Activated naive CD4-positive, alpha-beta T cell treated with anti-CD3 and anti-CD28 coated beads for 36 hours (primary cell): ENCODE data around the gene ART5. TPM values are rescaled to one million over a fixed set of nuclear protein-coding genes. Genes with fewer than 3 reads are reported as not detected.
"Not testable (repeated sequence)": the region's sequence is repeated elsewhere in the genome, so short reads cannot be mapped to it uniquely, and the experiment has no call there.

Source experiments
- CTCF ChIA-PET: fragments of 350-600 bp; sonication (Branson Sonifier 250); formaldehyde crosslinking; loops from one replicate; lab custom pipeline; 2021; ENCODE audit warnings: antibody characterized with exemption; lab: Charles Lee
- DNase-seq: peaks from one replicate; pipeline ENCODE4 v3.0.0-alpha.2; 2020
- H3K27ac Mint-ChIP-seq: one replicate; pipeline ENCODE4 v1.8.0; 2021; ENCODE audit warnings: mild to moderate bottlenecking, mixed read lengths
- H3K27me3 Mint-ChIP-seq: one replicate; pipeline ENCODE4 v1.8.0; 2021; ENCODE audit warnings: low read depth, mixed read lengths
- H3K36me3 Mint-ChIP-seq: one replicate; pipeline ENCODE4 v1.8.0; 2021; ENCODE audit warnings: low read depth, mixed read lengths
- H3K4me1 Mint-ChIP-seq: one replicate; pipeline ENCODE4 v1.8.0; 2021; ENCODE audit warnings: low read depth, mixed read lengths
- H3K4me3 Mint-ChIP-seq: one replicate; pipeline ENCODE4 v1.8.0; 2021; ENCODE audit warnings: mild to moderate bottlenecking, moderate library complexity, mixed read lengths
- H3K9me3 Mint-ChIP-seq: one replicate; pipeline ENCODE4 v1.8.0; 2021; ENCODE audit warnings: mixed read lengths
- intact Hi-C: fragments of 100-400 bp; cut with micrococcal nuclease; formaldehyde crosslinking; loops from one replicate; pipeline ENCODE4 v1.15.1; 2023
- total RNA-seq, 2 experiments: library from RNA; stranded (reverse); gene quantifications; one replicate each; pipeline ENCODE4 v1.2.3, GENCODE V29; 2021

The ART5 gene
- total RNA-seq, 2 experiments from 2014 or later, result not detected

- Mint-ChIP-seq H3K36me3 (no peaks in the 10 kb centered on the region), H3K4me1 (peaks cover 14% of the 10 kb centered on the region), H3K4me3 (no peak overlapping the region), H3K27ac (no peak overlapping the region), H3K27me3 (no peaks in the 10 kb centered on the region), H3K9me3 (no peaks in the 10 kb centered on the region)
- DNase-seq, result no peak
- CTCF ChIA-PET, result interaction anchor here (1.0 to 1.3 kb wide), 3 partner anchors 10 to 462 kb away, joined by 3 to 4 read pairs (median 4); no protein-coding TSS in a partner anchor
- intact Hi-C loops, result no loop called here
Measured at GRCh38 chr11:3610846-3611245, 30.9 kb downstream of the ART5 start.

GRCh38 chr11:3609416-3610265 lies 32.2 kb downstream of the ART5 start:
- Mint-ChIP-seq H3K9me3 (no peaks in the 10 kb centered on the region), H3K4me3 (no peak overlapping the region), H3K27me3 (no peaks in the 10 kb centered on the region), H3K27ac (no peak overlapping the region), H3K36me3 (no peaks in the 10 kb centered on the region), H3K4me1 (peaks cover 9% of the 10 kb centered on the region)
- CTCF ChIA-PET, result interaction anchor here (0.6 to 2.8 kb wide), 10 partner anchors 9 to 463 kb away, joined by 3 to 12 read pairs (median 4); no protein-coding TSS in a partner anchor
- DNase-seq, result peak; percentile 43
- intact Hi-C loops, result loop anchor here (1.0 to 2.0 kb wide), 2 partner anchors 133 to 155 kb away; no protein-coding TSS in a partner anchor

- Mint-ChIP-seq H3K36me3 (no peaks in the 10 kb centered on the region), H3K4me3 (no peak overlapping the region), H3K27ac (no peak overlapping the region), H3K9me3 (no peaks in the 10 kb centered on the region), H3K4me1 (no peaks in the 10 kb centered on the region), H3K27me3 (no peaks in the 10 kb centered on the region)
- DNase-seq, result no peak
- intact Hi-C loops, result no loop called here
- CTCF ChIA-PET, result no interaction called here
Measured at GRCh38 chr11:3605771-3606203, 36.0 kb downstream of the ART5 start.

- intact Hi-C loops, result no loop called here
- Mint-ChIP-seq H3K36me3 (no peaks in the 10 kb centered on the region), H3K27me3 (no peaks in the 10 kb centered on the region), H3K27ac (no peak overlapping the region), H3K4me1 (no peaks in the 10 kb centered on the region), H3K9me3 (no peaks in the 10 kb centered on the region), H3K4me3 (no peak overlapping the region)
- CTCF ChIA-PET, result no interaction called here
- no peak for DNase-seq
Measured at GRCh38 chr11:3605283-3605662, 36.5 kb downstream of the ART5 start.

GRCh38 chr11:3604167-3604566 lies 37.6 kb downstream of the ART5 start:
- Mint-ChIP-seq H3K36me3 (no peaks in the 10 kb centered on the region), H3K27ac (no peak overlapping the region), H3K4me3 (no peak overlapping the region), H3K27me3 (no peaks in the 10 kb centered on the region), H3K9me3 (no peaks in the 10 kb centered on the region), H3K4me1 (no peaks in the 10 kb centered on the region)
- intact Hi-C loops, result no loop called here
- CTCF ChIA-PET, result interaction anchor here (0.7 kb wide), 1 partner anchor 1107 kb away, joined by 3 read pairs; no protein-coding TSS in a partner anchor
- no peak for DNase-seq

- H3K4me3 Mint-ChIP-seq, CTCF ChIA-PET, H3K9me3 Mint-ChIP-seq, intact Hi-C loops, DNase-seq, H3K4me1 Mint-ChIP-seq, H3K27ac Mint-ChIP-seq, H3K27me3 Mint-ChIP-seq, H3K36me3 Mint-ChIP-seq: not testable (repeated sequence)
Measured at GRCh38 chr11:3600201-3600600, 41.6 kb downstream of the ART5 start.

GRCh38 chr11:3597743-3598142 lies 44.0 kb downstream of the ART5 start:
- CTCF ChIA-PET, H3K4me1 Mint-ChIP-seq, H3K27ac Mint-ChIP-seq, H3K27me3 Mint-ChIP-seq, H3K36me3 Mint-ChIP-seq, H3K4me3 Mint-ChIP-seq, DNase-seq, intact Hi-C loops, H3K9me3 Mint-ChIP-seq: not testable (repeated sequence)

- H3K36me3 Mint-ChIP-seq, intact Hi-C loops, H3K27ac Mint-ChIP-seq, CTCF ChIA-PET, DNase-seq, H3K4me1 Mint-ChIP-seq, H3K27me3 Mint-ChIP-seq, H3K9me3 Mint-ChIP-seq, H3K4me3 Mint-ChIP-seq: not testable (repeated sequence)
Measured at GRCh38 chr11:3591326-3591725, 50.5 kb downstream of the ART5 start.

- DNase-seq, H3K36me3 Mint-ChIP-seq, H3K4me3 Mint-ChIP-seq, CTCF ChIA-PET, intact Hi-C loops, H3K4me1 Mint-ChIP-seq, H3K27ac Mint-ChIP-seq, H3K27me3 Mint-ChIP-seq, H3K9me3 Mint-ChIP-seq: not testable (repeated sequence)
Measured at GRCh38 chr11:3590193-3590592, 51.6 kb downstream of the ART5 start.

GRCh38 chr11:3588776-3589175 lies 53.0 kb downstream of the ART5 start:
- intact Hi-C loops, H3K9me3 Mint-ChIP-seq, CTCF ChIA-PET, H3K27ac Mint-ChIP-seq, H3K27me3 Mint-ChIP-seq, H3K4me3 Mint-ChIP-seq, H3K36me3 Mint-ChIP-seq, DNase-seq, H3K4me1 Mint-ChIP-seq: not testable (repeated sequence)

Other genes with a start within 250 kb of the ART5 start
- not detected for gene ART1, start 3.1 kb upstream of the ART5 start, total RNA-seq
- gene CHRNA10, start 29.4 kb upstream of the ART5 start, total RNA-seq, result under 1 TPM; 0.26 to 0.44 TPM
- 10 to 100 TPM; 90.8 to 97.6 TPM for gene NUP98, start 155.6 kb upstream of the ART5 start, total RNA-seq
- gene PGAP2, start 166.6 kb upstream of the ART5 start, total RNA-seq, result 10 to 100 TPM; 38.9 to 40.8 TPM
- 100 to 1,000 TPM; 142 TPM for gene RHOG, start 199.0 kb upstream of the ART5 start, total RNA-seq
- gene STIM1, start 213.7 kb upstream of the ART5 start, total RNA-seq, result 10 to 100 TPM; 62.9 to 68.5 TPM